GM12878 (cell line): ENCODE measurements around the gene ANAPC2.

Source experiments
- CREB1 ChIP-seq: IDR thresholded peaks from 2 replicates; pipeline ENCODE4 v1.6.1; 2012; ENCODE audit warnings: low read depth, mild to moderate bottlenecking, inconsistent platforms
- CTCF ChIP-seq, 3 experiments: IDR thresholded peaks in 2 of 3; conservative IDR thresholded peaks in 1 of 3; 2 replicates each; pipeline ENCODE4 v1.5.1; 2011; ENCODE audit warnings: low read depth in 3 of 3, low read length in 3 of 3, mild to moderate bottlenecking in 3 of 3, control low read depth in 2 of 3, moderate library complexity in 2 of 3, inconsistent platforms in 1 of 3, mixed read lengths in 1 of 3; ENCODE audit not compliant: control insufficient read depth in 2 of 3, insufficient read depth in 1 of 3; ENCODE audit errors: extremely low read depth in 1 of 3
- EZH2 ChIP-seq: IDR thresholded peaks from 2 replicates; pipeline ENCODE4 v1.6.1; 2012; ENCODE audit warnings: low read depth, mild to moderate bottlenecking, control low read depth, inconsistent platforms, low read length, borderline replicate concordance; ENCODE audit not compliant: control insufficient read depth
- PAX8 ChIP-seq: fragments of 450-650 bp; IDR thresholded peaks from 2 replicates; pipeline ENCODE4 v1.6.1; 2017; ENCODE audit warnings: mild to moderate bottlenecking, moderate library complexity
- POLR2A ChIP-seq: IDR thresholded peaks from 2 replicates; pipeline ENCODE4 v1.6.1; 2011; ENCODE audit warnings: low read depth, mild to moderate bottlenecking, low read length
- REST ChIP-seq: IDR thresholded peaks from 2 replicates; pipeline ENCODE4 v1.6.1; 2012; ENCODE audit warnings: mild to moderate bottlenecking, low read depth, low read length
- RFX5 ChIP-seq: IDR thresholded peaks from 2 replicates; pipeline ENCODE4 v1.6.1; 2011; ENCODE audit warnings: low read depth, low read length, improper control_type of control experiment
- TAF1 ChIP-seq: IDR thresholded peaks from 2 replicates; pipeline ENCODE4 v1.6.1; 2011; ENCODE audit warnings: mild to moderate bottlenecking, low read depth, low read length, borderline replicate concordance
- TF ChIP-seq, protein P1 (sequence below): fragments of 450-650 bp; IDR thresholded peaks from 2 replicates; pipeline ENCODE4 v1.6.1; 2016; ENCODE audit warnings: mild to moderate bottlenecking

- no peak for TF ChIP-seq RFX5
- no peak for TF ChIP-seq CTCF (IDR thresholded peaks at IDR 0.05 in 2 of 3, conservative IDR thresholded peaks at IDR 0.05 in 1 of 3; ENCODE audit: control insufficient read depth in 2 of 3, extremely low read depth in 1 of 3, insufficient read depth in 1 of 3, low read depth in 3 of 3, low read length in 3 of 3)
- no peak for TF ChIP-seq POLR2A
- no peak for TF ChIP-seq CREB1
- TF ChIP-seq EZH2: no peak
- no peak for TF ChIP-seq TAF1
- TF ChIP-seq PAX8: no peak
- TF ChIP-seq REST: no peak
- TF ChIP-seq, protein P1, sequence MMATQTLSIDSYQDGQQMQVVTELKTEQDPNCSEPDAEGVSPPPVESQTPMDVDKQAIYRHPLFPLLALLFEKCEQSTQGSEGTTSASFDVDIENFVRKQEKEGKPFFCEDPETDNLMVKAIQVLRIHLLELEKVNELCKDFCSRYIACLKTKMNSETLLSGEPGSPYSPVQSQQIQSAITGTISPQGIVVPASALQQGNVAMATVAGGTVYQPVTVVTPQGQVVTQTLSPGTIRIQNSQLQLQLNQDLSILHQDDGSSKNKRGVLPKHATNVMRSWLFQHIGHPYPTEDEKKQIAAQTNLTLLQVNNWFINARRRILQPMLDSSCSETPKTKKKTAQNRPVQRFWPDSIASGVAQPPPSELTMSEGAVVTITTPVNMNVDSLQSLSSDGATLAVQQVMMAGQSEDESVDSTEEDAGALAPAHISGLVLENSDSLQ: no peak
Observed at GRCh38 chr9:137167277-137167746, 21.0 kb downstream of the ANAPC2 start.
